Mesenchymal stem cell (in vitro differentiated cells and primary cell): Measurements from ENCODE around the gene VIL1.

Experiments
- DNase-seq: peaks from one replicate; pipeline ENCODE4 v3.0.0-alpha.2; 2013
- H2AFZ ChIP-seq: one replicate; pipeline ENCODE4 v1.6.1; 2013; ENCODE audit warnings: low read depth, mild to moderate bottlenecking, control low read depth, inconsistent platforms, low read length, moderate library complexity
- H2AK5ac ChIP-seq: 2 replicates; pipeline ENCODE4 v1.6.1; 2013; ENCODE audit warnings: low read length, moderate library complexity, mild to moderate bottlenecking, inconsistent platforms; ENCODE audit not compliant: severe bottlenecking
- H2BK120ac ChIP-seq: one replicate; pipeline ENCODE4 v1.6.1; 2013; ENCODE audit warnings: low read depth, mild to moderate bottlenecking, inconsistent platforms, low read length, moderate library complexity
- H2BK12ac ChIP-seq, 2 experiments: one replicate each; pipeline ENCODE4 v1.6.1; 2013; ENCODE audit warnings: inconsistent platforms in 2 of 2, low read length in 2 of 2, mild to moderate bottlenecking in 2 of 2, moderate library complexity in 2 of 2, control low read depth in 1 of 2
- H2BK15ac ChIP-seq: one replicate; pipeline ENCODE4 v1.6.1; 2013; ENCODE audit warnings: mild to moderate bottlenecking, low read depth, inconsistent platforms; ENCODE audit not compliant: poor library complexity, severe bottlenecking
- H2BK5ac ChIP-seq: 2 replicates; pipeline ENCODE4 v1.6.1; 2013; ENCODE audit warnings: low read depth, mild to moderate bottlenecking, low read length, control low read depth, inconsistent platforms; ENCODE audit not compliant: poor library complexity, severe bottlenecking
- H3K14ac ChIP-seq, 2 experiments: one replicate each; pipeline ENCODE4 v1.6.1; 2013; ENCODE audit warnings: inconsistent platforms in 2 of 2, low read length in 2 of 2, control low read depth in 1 of 2, mild to moderate bottlenecking in 1 of 2, moderate library complexity in 1 of 2
- H3K18ac ChIP-seq, 2 experiments: one replicate each; pipeline ENCODE4 v1.6.1; 2013; ENCODE audit warnings: inconsistent platforms in 2 of 2, low read length in 2 of 2, control low read depth in 1 of 2, low read depth in 1 of 2, mild to moderate bottlenecking in 1 of 2
- H3K23ac ChIP-seq, 2 experiments: one replicate each; pipeline ENCODE4 v1.6.1; 2013; ENCODE audit warnings: inconsistent platforms in 2 of 2, low read length in 2 of 2, mild to moderate bottlenecking in 2 of 2, moderate library complexity in 2 of 2, control low read depth in 1 of 2
- H3K27ac ChIP-seq: 2 replicates; pipeline ENCODE4 v1.5.1; 2013; ENCODE audit warnings: mild to moderate bottlenecking, moderate library complexity, low read length, control low read depth, inconsistent platforms; ENCODE audit not compliant: poor library complexity, severe bottlenecking
- H3K27me3 ChIP-seq, 2 experiments: 2 replicates each; pipeline versions ENCODE4 v1.6.1 to v1.7.0; 2013; ENCODE audit warnings: low read length in 2 of 2, mild to moderate bottlenecking in 2 of 2, moderate library complexity in 2 of 2, control low read depth in 1 of 2, inconsistent platforms in 1 of 2; ENCODE audit not compliant: control insufficient read depth in 1 of 2, insufficient read depth in 1 of 2
- H3K36me3 ChIP-seq, 2 experiments: 2 replicates each; pipeline versions ENCODE4 v1.6.1 to v1.7.0; 2013; ENCODE audit warnings: low read length in 2 of 2, control low read depth in 1 of 2, inconsistent platforms in 1 of 2, low read depth in 1 of 2, mild to moderate bottlenecking in 1 of 2; ENCODE audit not compliant: insufficient read depth in 2 of 2, control insufficient read depth in 1 of 2
- H3K4ac ChIP-seq, 2 experiments: one replicate each; pipeline ENCODE4 v1.6.1; 2013; ENCODE audit warnings: inconsistent platforms in 2 of 2, low read length in 2 of 2, mild to moderate bottlenecking in 2 of 2, moderate library complexity in 2 of 2, control low read depth in 1 of 2, low read depth in 1 of 2
- H3K4me1 ChIP-seq: 2 replicates; pipeline ENCODE4 v1.6.1; 2013; ENCODE audit warnings: low read depth, low read length, control low read depth; ENCODE audit not compliant: control insufficient read depth, insufficient read depth
- H3K4me2 ChIP-seq: 2 replicates; pipeline ENCODE4 v1.6.1; 2013; ENCODE audit warnings: low read length, mild to moderate bottlenecking, inconsistent platforms; ENCODE audit not compliant: poor library complexity, severe bottlenecking
- H3K4me3 ChIP-seq, 2 experiments: 2 replicates each; pipeline versions ENCODE4 v1.5.1 to v1.7.0; 2013; ENCODE audit warnings: low read length in 2 of 2, mild to moderate bottlenecking in 2 of 2, control low read depth in 1 of 2, low read depth in 1 of 2; ENCODE audit not compliant: insufficient read depth in 1 of 2
- H3K79me1 ChIP-seq: replicated peaks from 2 replicates; pipeline ENCODE4 v1.6.1; 2013; ENCODE audit warnings: mild to moderate bottlenecking, control low read depth, low read length, inconsistent platforms; ENCODE audit not compliant: poor library complexity, severe bottlenecking
- H3K9ac ChIP-seq: 2 replicates; pipeline ENCODE4 v1.7.0; 2013; ENCODE audit warnings: mild to moderate bottlenecking, low read length, moderate library complexity
- H3K9me3 ChIP-seq: 2 replicates; pipeline ENCODE4 v1.7.0; 2013; ENCODE audit warnings: mild to moderate bottlenecking, low read length; ENCODE audit not compliant: control insufficient read depth
- H4K8ac ChIP-seq: one replicate; pipeline ENCODE4 v1.6.1; 2013; ENCODE audit warnings: inconsistent platforms, mild to moderate bottlenecking, low read length, moderate library complexity
- H4K91ac ChIP-seq: one replicate; pipeline ENCODE4 v1.6.1; 2013; ENCODE audit warnings: mild to moderate bottlenecking, low read length, inconsistent platforms
- WGBS: methylation state at CpG from one replicate; pipeline ENCODE4 v1.1.7; 2013; ENCODE audit warnings: mixed read lengths; 5-methylcytosine and 5-hydroxymethylcytosine counted together

The VIL1 gene

GRCh38 chr2:218435003-218435982 is 16.4 kb downstream of the VIL1 start:
- Histone ChIP-seq H3K9ac (no peak overlapping the region), H3K23ac (peak overlapping the region in 1 of 2 experiments; percentile 83), H3K27me3 (peaks cover 15 to 23% of the 10 kb centered on the region in 2 experiments), H2BK120ac (no peak overlapping the region), H2BK5ac (no peak overlapping the region), H3K27ac (no peak overlapping the region), H2BK15ac (no peak overlapping the region), H3K9me3 (no peaks in the 10 kb centered on the region), H3K14ac (peak overlapping the region in 1 of 2 experiments; percentile 11), H3K4ac (no peak overlapping the region), H2AK5ac (no peak overlapping the region), H3K79me1 (no peaks in the 10 kb centered on the region), H4K8ac (no peak overlapping the region), H4K91ac (no peak overlapping the region), H3K4me1 (no peaks in the 10 kb centered on the region), H3K4me3 (no peak overlapping the region), H3K4me2 (no peak overlapping the region), H3K36me3 (no peaks in the 10 kb centered on the region), H2AFZ (no peak overlapping the region), H3K18ac (peak overlapping the region in 1 of 2 experiments; percentile 66), H2BK12ac (no peak overlapping the region)
- 91% methylated on average over 11 of the region's 11 CpGs for WGBS
- DNase-seq = peak; percentile 14

- H4K91ac ChIP-seq = no peak overlapping the region
- H3K9ac ChIP-seq = no peak overlapping the region
- H3K4me1 ChIP-seq = no peaks in the 10 kb centered on the region
- no peak overlapping the region for H3K4me2 ChIP-seq
- H2BK12ac ChIP-seq = no peak overlapping the region
- H3K4ac ChIP-seq = no peak overlapping the region
- no peaks in the 10 kb centered on the region for H3K79me1 ChIP-seq
- no peak overlapping the region for H3K14ac ChIP-seq
- H2BK5ac ChIP-seq = no peak overlapping the region
- no peak overlapping the region for H3K4me3 ChIP-seq
- WGBS = 88% methylated on average over 5 of the region's 5 CpGs
- DNase-seq = no peak
- no peak overlapping the region for H2BK120ac ChIP-seq
- peaks cover 9% of the 10 kb centered on the region in 2 experiments for H3K27me3 ChIP-seq
- H3K18ac ChIP-seq = no peak overlapping the region
- H3K36me3 ChIP-seq = no peaks in the 10 kb centered on the region
- H3K27ac ChIP-seq = no peak overlapping the region
- H3K23ac ChIP-seq = no peak overlapping the region
- no peak overlapping the region for H2BK15ac ChIP-seq
- no peaks in the 10 kb centered on the region for H3K9me3 ChIP-seq
- no peak overlapping the region for H4K8ac ChIP-seq
- no peak overlapping the region for H2AK5ac ChIP-seq
- H2AFZ ChIP-seq = no peak overlapping the region
These were observed 18.1 kb downstream of the VIL1 start for GRCh38 chr2:218436992-218437391.

- WGBS = 100% methylated on average over 1 of the region's 1 CpG
- no peak overlapping the region for H3K4me2 ChIP-seq
- no peak overlapping the region for H2BK15ac ChIP-seq
- H2AFZ ChIP-seq = no peak overlapping the region
- no peak overlapping the region for H2BK12ac ChIP-seq
- H4K8ac ChIP-seq = no peak overlapping the region
- H3K14ac ChIP-seq = no peak overlapping the region
- no peak overlapping the region for H2AK5ac ChIP-seq
- H3K27me3 ChIP-seq = no peaks in the 10 kb centered on the region
- H3K4me3 ChIP-seq = no peak overlapping the region
- H3K27ac ChIP-seq = no peak overlapping the region
- H2BK5ac ChIP-seq = no peak overlapping the region
- H3K4ac ChIP-seq = no peak overlapping the region
- H3K4me1 ChIP-seq = no peaks in the 10 kb centered on the region
- no peak overlapping the region for H4K91ac ChIP-seq
- no peaks in the 10 kb centered on the region for H3K79me1 ChIP-seq
- H3K36me3 ChIP-seq = no peaks in the 10 kb centered on the region
- no peak overlapping the region for H2BK120ac ChIP-seq
- no peak overlapping the region for H3K9ac ChIP-seq
- no peak overlapping the region for H3K23ac ChIP-seq
- H3K18ac ChIP-seq = no peak overlapping the region
- no peak for DNase-seq
- H3K9me3 ChIP-seq = no peaks in the 10 kb centered on the region
These were observed 19.0 kb downstream of the VIL1 start for GRCh38 chr2:218437969-218438368.

GRCh38 chr2:218438596-218438995 is 19.7 kb downstream of the VIL1 start:
- Histone ChIP-seq H3K9ac (no peak overlapping the region), H3K23ac (no peak overlapping the region), H3K4ac (no peak overlapping the region), H4K91ac (no peak overlapping the region), H2AK5ac (no peak overlapping the region), H3K4me3 (no peak overlapping the region), H3K14ac (no peak overlapping the region), H2AFZ (no peak overlapping the region), H3K9me3 (no peaks in the 10 kb centered on the region), H4K8ac (no peak overlapping the region), H3K36me3 (no peaks in the 10 kb centered on the region), H3K4me1 (no peaks in the 10 kb centered on the region), H2BK120ac (no peak overlapping the region), H3K27ac (no peak overlapping the region), H3K27me3 (no peaks in the 10 kb centered on the region), H3K18ac (no peak overlapping the region), H2BK12ac (no peak overlapping the region), H2BK15ac (no peak overlapping the region), H3K4me2 (no peak overlapping the region), H2BK5ac (no peak overlapping the region), H3K79me1 (no peaks in the 10 kb centered on the region)
- WGBS = 93% methylated on average over 3 of the region's 4 CpGs
- peak; percentile 22 for DNase-seq
